ENCODE data around the gene TMEM120B. TPM values are rescaled to one million over a fixed set of nuclear protein-coding genes. Genes with fewer than 3 reads are reported as not detected.

Gene TMEM120B
- total RNA-seq, 2 donors from 2014 or later, result 7.3 to 8.8 TPM

DNA sequence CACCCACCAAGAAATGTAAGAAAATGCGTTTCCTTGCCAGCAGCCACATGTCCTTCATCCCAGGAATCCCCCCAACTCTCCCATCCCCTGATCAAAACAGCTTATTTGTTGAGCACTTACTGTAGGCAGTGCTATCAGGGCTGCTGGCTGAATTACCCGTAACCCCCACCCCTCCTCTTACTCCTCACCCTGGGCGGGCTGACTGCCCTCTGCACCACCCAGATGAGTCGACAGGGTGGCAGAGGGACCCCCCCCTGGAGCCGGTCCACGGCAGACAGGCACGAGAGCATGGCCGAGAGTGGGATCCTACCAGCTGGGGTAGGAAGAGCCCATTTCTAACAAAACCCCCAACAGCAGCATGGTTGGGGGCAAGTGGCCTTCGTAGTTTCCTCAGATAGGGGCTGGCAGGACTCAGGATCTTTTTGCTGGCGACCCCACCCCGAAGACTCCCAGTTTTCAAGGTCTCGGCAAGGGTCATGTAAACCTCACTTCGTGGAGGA lies 82.0 kb downstream of the TMEM120B start:
- peak overlapping the region; percentile 77 for H3K4me3 ChIP-seq
- ATAC-seq (ENCODE audit: insufficient number of reproducible peaks, low FRiP score, low read depth), result no peak

DNA sequence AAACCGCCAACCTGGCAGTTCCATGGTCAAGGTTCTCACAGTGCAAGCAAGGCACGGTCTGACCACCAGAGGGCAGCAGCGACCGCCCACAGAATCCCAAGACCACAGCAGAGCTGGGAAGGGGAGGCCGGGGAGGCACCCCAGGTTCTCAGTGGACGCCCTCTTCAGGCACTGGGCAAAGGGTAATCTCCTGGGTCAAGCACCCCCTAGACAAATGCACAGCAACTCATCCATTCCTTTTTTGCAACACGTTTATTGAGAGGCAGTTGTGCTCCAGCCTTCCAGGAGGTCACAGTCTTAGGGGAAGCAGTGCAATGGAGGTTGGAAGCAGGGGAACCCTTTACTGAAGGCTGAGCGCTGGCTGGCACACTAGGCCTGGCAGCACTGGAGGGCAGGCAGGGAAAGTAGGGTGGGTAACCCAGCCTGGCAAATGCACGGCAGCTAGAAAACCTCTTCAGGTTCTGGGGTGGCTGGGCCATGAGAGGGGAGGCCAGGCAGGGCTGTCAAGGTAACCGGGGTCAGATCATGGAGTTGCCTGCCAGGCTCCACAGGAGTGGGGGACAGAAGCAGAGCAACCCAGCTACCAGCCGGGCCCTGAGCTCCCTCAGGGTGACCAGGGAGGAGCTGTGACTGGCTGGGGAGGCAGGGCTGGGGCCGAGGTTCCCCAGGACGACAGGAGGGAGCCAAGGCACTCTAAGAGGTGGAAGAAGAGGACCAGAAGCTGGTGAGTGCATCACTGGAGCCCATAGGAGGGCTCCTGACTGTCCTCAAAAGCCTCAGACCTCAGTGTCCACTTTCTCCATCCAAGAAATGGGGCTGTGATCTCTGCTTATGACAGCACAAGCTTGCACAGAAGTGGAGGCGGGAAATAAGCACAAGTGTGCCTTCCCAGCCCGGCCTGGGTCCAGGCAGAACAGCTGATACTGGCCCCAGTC lies 82.7 kb downstream of the TMEM120B start:
- Histone ChIP-seq H3K9me3 (no peaks in the 10 kb centered on the region), H3K27me3 (replicated peaks; ENCODE audit: insufficient read depth) (no peaks in the 10 kb centered on the region), H3K4me1 (ENCODE audit: control insufficient read depth in 1 of 2, low read depth in 2 of 2) (peaks cover 39 to 60% of the 10 kb centered on the region in 2 donors), H3K4me3 (peak overlapping the region; percentile 77), H3K27ac (peak overlapping the region; percentile 91 to 97), H3K36me3 (peaks cover 3% of the 10 kb centered on the region)
- TF ChIP-seq, protein P1, sequence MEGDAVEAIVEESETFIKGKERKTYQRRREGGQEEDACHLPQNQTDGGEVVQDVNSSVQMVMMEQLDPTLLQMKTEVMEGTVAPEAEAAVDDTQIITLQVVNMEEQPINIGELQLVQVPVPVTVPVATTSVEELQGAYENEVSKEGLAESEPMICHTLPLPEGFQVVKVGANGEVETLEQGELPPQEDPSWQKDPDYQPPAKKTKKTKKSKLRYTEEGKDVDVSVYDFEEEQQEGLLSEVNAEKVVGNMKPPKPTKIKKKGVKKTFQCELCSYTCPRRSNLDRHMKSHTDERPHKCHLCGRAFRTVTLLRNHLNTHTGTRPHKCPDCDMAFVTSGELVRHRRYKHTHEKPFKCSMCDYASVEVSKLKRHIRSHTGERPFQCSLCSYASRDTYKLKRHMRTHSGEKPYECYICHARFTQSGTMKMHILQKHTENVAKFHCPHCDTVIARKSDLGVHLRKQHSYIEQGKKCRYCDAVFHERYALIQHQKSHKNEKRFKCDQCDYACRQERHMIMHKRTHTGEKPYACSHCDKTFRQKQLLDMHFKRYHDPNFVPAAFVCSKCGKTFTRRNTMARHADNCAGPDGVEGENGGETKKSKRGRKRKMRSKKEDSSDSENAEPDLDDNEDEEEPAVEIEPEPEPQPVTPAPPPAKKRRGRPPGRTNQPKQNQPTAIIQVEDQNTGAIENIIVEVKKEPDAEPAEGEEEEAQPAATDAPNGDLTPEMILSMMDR (IDR thresholded peaks at IDR 0.05), result peak; percentile 97
- ATAC-seq (ENCODE audit: insufficient number of reproducible peaks, low FRiP score, low read depth) (no peak), DNase-seq (ENCODE audit: low spot score) (no peak)

More for the DNA sequence above, 82.0 kb downstream of the TMEM120B start:
- DNase-seq (ENCODE audit: low spot score), result no peak
- TF ChIP-seq, protein P1 (IDR thresholded peaks at IDR 0.05), result no peak
- Histone ChIP-seq H3K27me3 (replicated peaks; ENCODE audit: insufficient read depth) (no peaks in the 10 kb centered on the region), H3K4me1 (ENCODE audit: control insufficient read depth in 1 of 2, low read depth in 2 of 2) (peaks cover 39 to 60% of the 10 kb centered on the region in 2 donors), H3K9me3 (no peaks in the 10 kb centered on the region), H3K36me3 (peaks cover 3% of the 10 kb centered on the region), H3K27ac (peak overlapping the region; percentile 57 to 97)

DNA sequence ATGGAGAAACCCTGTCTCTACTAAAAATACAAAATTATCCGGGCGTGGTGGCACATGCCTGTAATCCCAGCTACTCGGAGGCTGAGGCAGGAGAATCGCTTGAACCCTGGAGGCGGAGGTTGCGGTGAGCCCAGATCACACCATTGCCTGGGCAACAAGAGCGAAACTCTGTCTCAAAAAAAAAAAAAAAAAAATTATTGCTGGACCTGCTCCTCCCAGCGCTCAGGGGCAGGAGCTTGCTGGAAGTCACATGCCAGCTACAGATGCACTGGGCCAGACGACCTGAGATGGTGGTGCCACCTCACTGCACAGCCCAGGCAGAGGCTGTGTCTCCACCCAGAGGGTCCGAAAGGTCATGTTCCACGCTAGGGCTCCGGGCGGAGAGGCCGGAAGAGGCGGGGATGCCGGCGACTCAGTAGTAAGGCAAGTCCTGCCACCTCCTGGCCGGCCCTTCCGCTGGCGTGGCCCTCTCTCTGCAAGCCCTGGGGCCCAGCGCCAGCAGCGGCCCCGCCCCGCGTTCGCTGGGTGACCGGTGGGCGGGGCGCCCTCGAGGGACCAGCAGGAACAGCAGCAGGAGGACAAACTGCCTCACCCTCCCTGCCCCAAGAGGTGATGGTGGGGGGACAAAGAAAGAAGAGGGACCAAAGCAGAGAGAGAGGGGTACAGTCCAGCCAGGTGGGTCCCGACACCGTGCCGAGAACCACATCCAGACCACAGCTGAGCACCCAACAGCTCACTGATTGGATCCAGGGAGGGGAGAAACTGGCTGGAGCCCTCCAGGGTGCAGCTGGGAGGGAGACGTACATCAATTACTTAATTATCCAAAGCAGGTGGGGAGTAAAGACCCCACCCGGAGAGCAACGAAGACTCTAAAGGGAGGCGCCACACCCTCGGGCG lies 84.6 kb downstream of the TMEM120B start:
- peak; percentile 89 for DNase-seq (ENCODE audit: low spot score)
- Histone ChIP-seq H3K36me3 (peaks cover 3% of the 10 kb centered on the region), H3K27ac (peak overlapping the region; percentile 91 to 97), H3K4me1 (ENCODE audit: control insufficient read depth in 1 of 2, low read depth in 2 of 2) (peaks cover 39 to 60% of the 10 kb centered on the region in 2 donors), H3K9me3 (no peaks in the 10 kb centered on the region), H3K4me3 (peak overlapping the region; percentile 95), H3K27me3 (replicated peaks; ENCODE audit: insufficient read depth) (no peaks in the 10 kb centered on the region)
- ATAC-seq (ENCODE audit: insufficient number of reproducible peaks, low FRiP score, low read depth), result peak; percentile 18
- TF ChIP-seq, protein P1 (IDR thresholded peaks at IDR 0.05), result peak; percentile 26

DNA sequence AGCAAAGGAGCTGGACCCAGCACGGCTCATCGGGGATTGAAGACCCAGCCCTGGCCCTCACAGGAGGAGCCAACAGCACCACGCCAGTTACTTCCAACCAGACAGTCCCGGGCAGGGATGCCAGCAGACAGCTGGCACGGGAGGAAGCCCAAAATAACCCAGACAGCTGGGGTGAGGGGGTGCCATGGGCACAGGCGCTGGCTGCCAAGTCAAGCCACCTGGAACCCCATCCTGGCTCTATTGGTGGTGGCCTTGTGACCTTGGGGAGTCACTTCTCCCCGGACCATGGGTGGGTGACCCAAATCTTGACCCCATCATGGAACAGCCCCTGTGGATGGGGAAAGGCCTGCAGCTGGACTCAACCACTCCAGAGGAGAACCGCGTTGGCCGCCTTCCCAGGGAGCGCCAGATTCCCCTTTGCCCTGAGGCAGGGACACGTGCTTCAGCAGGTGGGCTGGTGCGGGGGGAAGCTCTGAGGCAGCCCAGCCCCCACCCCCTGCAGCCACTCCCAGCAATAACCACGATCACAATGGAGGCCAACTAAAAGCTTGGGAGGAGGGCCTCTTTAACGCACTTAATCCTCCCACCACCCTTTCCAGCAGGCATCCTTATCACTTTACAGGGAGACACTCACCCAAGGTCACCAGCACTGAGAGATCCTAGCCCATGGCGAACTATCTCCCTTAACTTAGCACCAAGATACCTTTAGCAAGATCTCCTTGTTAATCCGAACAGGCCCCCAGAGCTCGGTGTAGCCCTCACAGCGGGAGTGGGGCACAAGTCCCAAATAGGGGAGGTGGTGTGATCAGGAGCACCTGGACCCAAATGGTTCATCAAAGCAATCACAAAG lies 85.6 kb downstream of the TMEM120B start:
- peak overlapping the region; percentile 91 to 97 for H3K27ac ChIP-seq
- peaks cover 3% of the 10 kb centered on the region for H3K36me3 ChIP-seq
- ATAC-seq (ENCODE audit: insufficient number of reproducible peaks, low FRiP score, low read depth) (no peak), DNase-seq (ENCODE audit: low spot score) (no peak)
- H3K27me3 ChIP-seq (replicated peaks; ENCODE audit: insufficient read depth), result no peaks in the 10 kb centered on the region
- H3K4me1 ChIP-seq (ENCODE audit: control insufficient read depth in 1 of 2, low read depth in 2 of 2), result peaks cover 36 to 58% of the 10 kb centered on the region in 2 donors
- H3K4me3 ChIP-seq, result peak overlapping the region; percentile 95
- H3K9me3 ChIP-seq, result no peaks in the 10 kb centered on the region
- TF ChIP-seq, protein P1 (IDR thresholded peaks at IDR 0.05), result no peak

Data from thoracic aorta (tissue), 2 donors.